KG1 (cell line): ENCODE results near the gene ARHGEF28.

Source experiments
- DNase-seq: peaks from one replicate; lab custom pipeline; 2025; lab: John Stamatoyannopoulos, UW

The ARHGEF28 gene

GRCh38 chr5:73822278-73822988 lies 196.4 kb downstream of the ARHGEF28 start:
- no peak for DNase-seq

- no peak for DNase-seq
Observed at GRCh38 chr5:73822989-73823339, 197.0 kb downstream of the ARHGEF28 start.

GRCh38 chr5:73823508-73823925 lies 197.5 kb downstream of the ARHGEF28 start:
- no peak for DNase-seq

GRCh38 chr5:73825199-73825598 lies 199.2 kb downstream of the ARHGEF28 start:
- no peak for DNase-seq

GRCh38 chr5:73825736-73826135 lies 199.7 kb downstream of the ARHGEF28 start:
- no peak for DNase-seq

GRCh38 chr5:73826301-73827105 lies 200.5 kb downstream of the ARHGEF28 start:
- no peak for DNase-seq

- DNase-seq, result no peak
Observed at GRCh38 chr5:73827106-73827450, 201.1 kb downstream of the ARHGEF28 start.

- no peak for DNase-seq
Observed at GRCh38 chr5:73828465-73828864, 202.5 kb downstream of the ARHGEF28 start.

GRCh38 chr5:73830646-73831045 lies 204.7 kb downstream of the ARHGEF28 start:
- DNase-seq, result no peak

GRCh38 chr5:73831066-73831465 lies 205.1 kb downstream of the ARHGEF28 start:
- no peak for DNase-seq

GRCh38 chr5:73834693-73835092 lies 208.7 kb downstream of the ARHGEF28 start:
- DNase-seq, result no peak

GRCh38 chr5:73835726-73836125 lies 209.7 kb downstream of the ARHGEF28 start:
- DNase-seq, result no peak

GRCh38 chr5:73836607-73837006 lies 210.6 kb downstream of the ARHGEF28 start:
- no peak for DNase-seq

GRCh38 chr5:73838901-73839300 lies 212.9 kb downstream of the ARHGEF28 start:
- DNase-seq, result no peak

GRCh38 chr5:73841641-73842040 lies 215.6 kb downstream of the ARHGEF28 start:
- DNase-seq, result no peak

- DNase-seq, result no peak
Observed at GRCh38 chr5:73844165-73844564, 218.2 kb downstream of the ARHGEF28 start.

- DNase-seq, result no peak
Observed at GRCh38 chr5:73851471-73852181, 225.6 kb downstream of the ARHGEF28 start.

- DNase-seq, result no peak
Observed at GRCh38 chr5:73853091-73853490, 227.1 kb downstream of the ARHGEF28 start.

- DNase-seq, result no peak
Observed at GRCh38 chr5:73856997-73857396, 231.0 kb downstream of the ARHGEF28 start.

- no peak for DNase-seq
Observed at GRCh38 chr5:73857446-73857845, 231.4 kb downstream of the ARHGEF28 start.

GRCh38 chr5:73858054-73858453 lies 232.1 kb downstream of the ARHGEF28 start:
- no peak for DNase-seq

- no peak for DNase-seq
Observed at GRCh38 chr5:73858776-73859175, 232.8 kb downstream of the ARHGEF28 start.

- DNase-seq, result no peak
Observed at GRCh38 chr5:73859696-73860095, 233.7 kb downstream of the ARHGEF28 start.
